ENCODE measurements around the gene MBD5. TPM values are rescaled to one million over a fixed set of nuclear protein-coding genes. Genes with fewer than 3 reads are reported as not detected.

MBD5 gene
- total and polyA plus RNA-seq, 2 of the 4 experiments (the other 2 are of a cell fraction) = 9.8 to 14.2 TPM

DNA sequence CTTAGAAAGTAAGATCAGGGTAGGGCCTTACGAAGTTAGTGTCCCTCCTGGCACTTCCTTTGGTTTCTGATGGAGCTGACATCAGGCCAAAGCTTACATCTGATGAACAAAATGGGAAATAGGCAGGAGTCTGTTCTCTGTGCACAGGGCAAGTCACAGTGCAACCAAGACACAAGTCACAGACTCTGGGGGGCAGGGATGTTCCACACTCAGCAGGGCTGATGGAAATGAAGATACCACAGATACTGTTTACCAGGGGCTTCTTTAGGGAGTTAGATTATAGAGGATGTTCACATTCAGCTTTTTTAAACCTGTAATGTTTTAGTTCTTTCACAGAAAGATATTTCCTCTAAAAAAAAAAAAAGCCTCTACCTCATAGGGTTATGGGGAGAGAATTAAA, 517.5 kb downstream of the MBD5 start:
- Histone ChIP-seq H2AK9ac (replicated peaks; ENCODE audit: low read depth, low read length, poor library complexity) (no peak overlapping the region), H3K14ac (replicated peaks; ENCODE audit: low read depth, low read length) (no peak overlapping the region), H3K56ac (ENCODE audit: extremely low read depth, insufficient read depth, low read length) (no peak overlapping the region), H3K27ac (ENCODE audit: insufficient read depth, low read length) (no peak overlapping the region), H3K9me3 (ENCODE audit: control insufficient read depth, insufficient read depth, low read length) (no peaks in the 10 kb centered on the region), H3K18ac (ENCODE audit: low read depth, low read length) (no peak overlapping the region), H2AK5ac (ENCODE audit: low read depth, low read length) (no peak overlapping the region), H2BK5ac (ENCODE audit: low read depth, low read length, poor library complexity, severe bottlenecking) (no peak overlapping the region), H4K20me1 (ENCODE audit: insufficient read depth, low read length) (no peaks in the 10 kb centered on the region), H2BK120ac (ENCODE audit: low read depth, low read length) (no peak overlapping the region), H3K4me2 (ENCODE audit: low read depth, low read length) (no peak overlapping the region), H4K8ac (ENCODE audit: low read depth in 2 of 2, low read length in 2 of 2) (no peak overlapping the region), H2BK20ac (ENCODE audit: low read depth, low read length) (no peak overlapping the region), H4K91ac (ENCODE audit: insufficient read depth, low read depth, low read length) (no peak overlapping the region), H3K9ac (ENCODE audit: low read depth, low read length) (no peak overlapping the region), H3K4ac (ENCODE audit: low read depth, low read length) (no peak overlapping the region), H3K27me3 (ENCODE audit: control insufficient read depth, insufficient read depth, low read length) (peaks cover 11% of the 10 kb centered on the region), H3K36me3 (ENCODE audit: control insufficient read depth, insufficient read depth, low read length) (no peaks in the 10 kb centered on the region), H3K4me3 (ENCODE audit: insufficient read depth, low read depth, low read length) (no peak overlapping the region), H3K9me1 (ENCODE audit: insufficient read depth, low read length) (no peaks in the 10 kb centered on the region), H2AFZ (replicated peaks; ENCODE audit: low read length, poor library complexity) (no peak overlapping the region), H4K5ac (ENCODE audit: low read depth, low read length) (no peak overlapping the region), H2BK15ac (ENCODE audit: low read depth, low read length) (no peak overlapping the region), H3K79me1 (ENCODE audit: low read depth in 1 of 2, low read length in 2 of 2) (no peaks in the 10 kb centered on the region), H3K4me1 (ENCODE audit: control insufficient read depth, insufficient read depth, low read length) (no peaks in the 10 kb centered on the region), H3K23ac (ENCODE audit: low read depth, low read length) (no peak overlapping the region)
- dilution Hi-C loops (cut with HindIII; ENCODE audit: low sequenced_read_pairs, unreplicated experiment) = no loop called here
- CTCF ChIA-PET = no interaction called here
- no TSS peak for BruUV-seq (replicated peaks)
- no CpG with 5 or more reads among the region's 1 CpG for WGBS, 2 experiments (ENCODE audit: extremely low coverage in 2 of 2, insufficient read length in 1 of 2)
- in situ Hi-C loops (cut with MboI; ENCODE audit: low sequenced_read_pairs) = no loop called here
- intact Hi-C loops (cut with micrococcal nuclease) = no loop called here
- POLR2A ChIA-PET (ENCODE audit: unreplicated experiment) = no interaction called here
- ATAC-seq (ENCODE audit: low read depth) = no peak
- DNase-seq = no peak
- TF ChIP-seq SMC3 (IDR thresholded peaks at IDR 0.05; ENCODE audit: low read depth, low read length) (no peak), RFX5 (IDR thresholded peaks at IDR 0.05; ENCODE audit: low read depth, low read length) (no peak), RAD21 (IDR thresholded peaks at IDR 0.05; ENCODE audit: low read length) (no peak)
- TF ChIP-seq, protein P1, sequence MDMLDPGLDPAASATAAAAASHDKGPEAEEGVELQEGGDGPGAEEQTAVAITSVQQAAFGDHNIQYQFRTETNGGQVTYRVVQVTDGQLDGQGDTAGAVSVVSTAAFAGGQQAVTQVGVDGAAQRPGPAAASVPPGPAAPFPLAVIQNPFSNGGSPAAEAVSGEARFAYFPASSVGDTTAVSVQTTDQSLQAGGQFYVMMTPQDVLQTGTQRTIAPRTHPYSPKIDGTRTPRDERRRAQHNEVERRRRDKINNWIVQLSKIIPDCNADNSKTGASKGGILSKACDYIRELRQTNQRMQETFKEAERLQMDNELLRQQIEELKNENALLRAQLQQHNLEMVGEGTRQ (IDR thresholded peaks at IDR 0.05; ENCODE audit: low read depth, low read length) = no peak

Data from IMR-90 (cell line).